ENCODE data around the gene SPAG6. TPM values are rescaled to one million over a fixed set of nuclear protein-coding genes. Genes with fewer than 3 reads are reported as not detected.

The SPAG6 gene
- total RNA-seq, 1 experiment from 2014 or later: not detected

DNA sequence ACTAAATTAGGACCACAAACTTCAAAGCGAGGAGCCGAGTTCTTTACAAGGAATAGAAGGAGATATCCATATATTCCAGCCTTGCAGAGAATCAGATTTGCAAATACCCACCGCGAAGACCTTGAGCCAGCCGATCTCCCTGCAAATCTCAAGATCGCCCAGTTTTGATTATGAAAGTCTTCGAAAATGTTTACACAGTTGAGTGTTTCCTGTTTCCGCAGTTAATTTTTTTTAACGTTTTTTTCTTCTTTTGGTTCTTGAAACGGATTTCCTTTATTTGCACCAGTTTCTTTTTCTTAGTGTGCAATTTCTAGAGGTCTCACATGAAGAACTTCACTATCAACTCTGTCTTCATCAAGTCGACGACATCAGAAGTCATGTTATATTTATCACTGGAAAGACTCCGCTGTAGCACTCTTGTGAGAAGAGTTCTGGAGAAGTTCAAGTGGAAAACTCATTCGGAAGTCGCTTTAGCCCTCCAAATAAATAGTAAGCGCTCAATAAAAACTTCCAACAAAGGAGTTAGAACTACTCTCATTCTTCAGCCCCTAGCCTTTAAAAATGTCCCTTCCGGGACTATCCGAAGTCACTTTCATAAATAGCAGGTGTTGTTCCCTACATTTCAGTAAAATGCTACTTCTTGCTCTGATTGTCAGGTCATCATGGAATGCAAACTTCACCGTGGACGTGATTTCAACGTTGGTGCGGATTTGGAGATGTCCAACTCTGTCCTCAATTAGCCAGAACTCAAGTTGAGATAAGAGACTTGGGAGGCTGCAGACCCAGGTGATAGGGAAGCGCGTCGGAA is 11.9 kb upstream of the SPAG6 start:
- Histone ChIP-seq H3K36me3 (ENCODE audit: low read depth) (peaks cover 9% of the 10 kb centered on the region; the same call in 1 of the 2 replicates), H3K9me3 (ENCODE audit: insufficient read depth, low read depth) (no peaks in the 10 kb centered on the region), H3F3A (ENCODE audit: insufficient read depth, low read depth) (peaks cover 4% of the 10 kb centered on the region; the same call in 1 of the 2 replicates), H3K79me2 (ENCODE audit: low read depth) (no peaks in the 10 kb centered on the region), H3K27me3 (ENCODE audit: insufficient read depth, low read depth) (no peaks in the 10 kb centered on the region), H4K20me1 (ENCODE audit: insufficient read depth) (no peaks in the 10 kb centered on the region), H2AFZ (no peak overlapping the region), H3K4me1 (replicated peaks; ENCODE audit: insufficient read depth) (no peaks in the 10 kb centered on the region), H3K27ac (no peak overlapping the region), H3K9me2 (ENCODE audit: insufficient read depth) (no peaks in the 10 kb centered on the region), H3K4me3 (no peak overlapping the region), H3K4me2 (no peak overlapping the region)
- ChIA-PET POLR2A (ENCODE audit: unreplicated experiment) (no interaction called here), CTCF (no interaction called here)
- TF ChIP-seq EZH2 (IDR thresholded peaks at IDR 0.05; ENCODE audit: low read depth): no peak
- TF ChIP-seq, protein P1, sequence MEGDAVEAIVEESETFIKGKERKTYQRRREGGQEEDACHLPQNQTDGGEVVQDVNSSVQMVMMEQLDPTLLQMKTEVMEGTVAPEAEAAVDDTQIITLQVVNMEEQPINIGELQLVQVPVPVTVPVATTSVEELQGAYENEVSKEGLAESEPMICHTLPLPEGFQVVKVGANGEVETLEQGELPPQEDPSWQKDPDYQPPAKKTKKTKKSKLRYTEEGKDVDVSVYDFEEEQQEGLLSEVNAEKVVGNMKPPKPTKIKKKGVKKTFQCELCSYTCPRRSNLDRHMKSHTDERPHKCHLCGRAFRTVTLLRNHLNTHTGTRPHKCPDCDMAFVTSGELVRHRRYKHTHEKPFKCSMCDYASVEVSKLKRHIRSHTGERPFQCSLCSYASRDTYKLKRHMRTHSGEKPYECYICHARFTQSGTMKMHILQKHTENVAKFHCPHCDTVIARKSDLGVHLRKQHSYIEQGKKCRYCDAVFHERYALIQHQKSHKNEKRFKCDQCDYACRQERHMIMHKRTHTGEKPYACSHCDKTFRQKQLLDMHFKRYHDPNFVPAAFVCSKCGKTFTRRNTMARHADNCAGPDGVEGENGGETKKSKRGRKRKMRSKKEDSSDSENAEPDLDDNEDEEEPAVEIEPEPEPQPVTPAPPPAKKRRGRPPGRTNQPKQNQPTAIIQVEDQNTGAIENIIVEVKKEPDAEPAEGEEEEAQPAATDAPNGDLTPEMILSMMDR (conservative IDR thresholded peaks at IDR 0.05): no peak
- intact Hi-C loops (cut with micrococcal nuclease; ENCODE audit: unreplicated experiment): no loop called here
- DNase-seq: no peak
- BruUV-seq (replicated peaks): no TSS peak

DNA sequence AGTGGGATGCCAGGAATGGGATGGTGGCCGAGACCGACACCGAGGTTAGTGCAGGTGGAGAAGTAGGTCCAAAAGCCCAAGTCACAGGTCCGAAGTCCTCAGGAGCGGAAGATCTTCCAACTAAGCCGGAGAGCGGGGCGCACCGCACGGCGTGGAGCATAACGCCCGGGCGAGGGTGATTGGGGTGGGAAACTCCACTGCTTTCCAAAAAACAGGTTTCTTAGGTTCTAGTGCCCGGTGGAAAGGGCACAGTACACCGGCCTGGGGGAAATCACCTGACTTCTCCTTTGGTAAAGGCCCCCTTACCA is 11.4 kb upstream of the SPAG6 start:
- H3K79me2 ChIP-seq (ENCODE audit: low read depth): no peaks in the 10 kb centered on the region
- intact Hi-C loops (cut with micrococcal nuclease; ENCODE audit: unreplicated experiment): no loop called here
- CTCF ChIA-PET: no interaction called here
- peaks cover 9% of the 10 kb centered on the region; the same call in 1 of the 2 replicates for H3K36me3 ChIP-seq (ENCODE audit: low read depth)
- POLR2A ChIA-PET (ENCODE audit: unreplicated experiment): no interaction called here
- no peaks in the 10 kb centered on the region for H3K4me1 ChIP-seq (replicated peaks; ENCODE audit: insufficient read depth)
- no peaks in the 10 kb centered on the region for H3K9me3 ChIP-seq (ENCODE audit: insufficient read depth, low read depth)
- no peaks in the 10 kb centered on the region for H3K27me3 ChIP-seq (ENCODE audit: insufficient read depth, low read depth)
- H4K20me1 ChIP-seq (ENCODE audit: insufficient read depth): no peaks in the 10 kb centered on the region
- no peak overlapping the region for H3K4me2 ChIP-seq
- H2AFZ ChIP-seq: no peak overlapping the region
- peaks cover 4% of the 10 kb centered on the region; the same call in 1 of the 2 replicates for H3F3A ChIP-seq (ENCODE audit: insufficient read depth, low read depth)
- no peaks in the 10 kb centered on the region for H3K9me2 ChIP-seq (ENCODE audit: insufficient read depth)
- BruUV-seq (replicated peaks): no TSS peak
- no peak overlapping the region for H3K4me3 ChIP-seq
- no peak overlapping the region for H3K27ac ChIP-seq
- TF ChIP-seq EZH2 (IDR thresholded peaks at IDR 0.05; ENCODE audit: low read depth): no peak
- TF ChIP-seq, protein P1 (conservative IDR thresholded peaks at IDR 0.05): no peak
- no peak for DNase-seq

DNA sequence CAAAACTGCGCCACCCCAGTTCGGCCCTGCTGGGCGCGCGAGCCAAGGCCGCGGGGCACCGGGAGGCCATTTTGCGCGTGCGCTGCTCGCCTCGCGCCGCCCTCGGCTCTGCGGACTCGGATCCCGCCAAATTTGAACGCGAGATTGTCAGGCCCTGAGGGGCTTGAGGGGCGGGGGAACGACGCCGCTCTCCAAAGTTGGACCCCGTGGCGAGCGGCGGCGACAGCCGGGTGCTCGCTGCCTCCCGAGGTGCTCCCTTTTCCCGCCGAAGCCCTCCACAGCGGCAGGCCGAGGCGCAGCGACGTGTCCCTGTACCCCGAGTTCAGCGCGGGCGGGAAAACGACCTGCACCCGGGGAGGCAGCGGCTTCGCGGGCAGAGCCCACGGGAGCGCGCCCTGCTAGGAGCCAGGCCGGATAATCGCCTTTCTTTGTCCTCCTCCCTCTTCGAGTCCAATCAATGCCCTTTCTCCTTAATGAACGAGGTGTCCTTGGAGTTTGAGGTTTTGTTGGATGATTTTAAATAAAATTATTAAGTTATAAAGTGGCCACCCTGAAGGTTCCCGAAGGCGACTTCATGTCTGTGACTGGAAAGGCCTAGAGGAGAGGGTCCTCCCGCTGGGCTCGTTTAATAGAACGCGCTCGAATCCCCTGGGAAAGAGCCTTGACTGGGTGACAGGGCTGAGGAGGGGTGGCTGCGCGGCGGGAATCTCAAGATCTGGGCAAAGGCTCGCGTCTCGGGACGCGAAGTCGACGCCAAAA is 10.7 kb upstream of the SPAG6 start:
- TF ChIP-seq, protein P1 (conservative IDR thresholded peaks at IDR 0.05): no peak
- no TSS peak for BruUV-seq (replicated peaks)
- H3F3A ChIP-seq (ENCODE audit: insufficient read depth, low read depth): peaks cover 4% of the 10 kb centered on the region; the same call in 1 of the 2 replicates
- H3K4me2 ChIP-seq: no peak overlapping the region
- H4K20me1 ChIP-seq (ENCODE audit: insufficient read depth): no peaks in the 10 kb centered on the region
- no peaks in the 10 kb centered on the region for H3K9me3 ChIP-seq (ENCODE audit: insufficient read depth, low read depth)
- H3K9me2 ChIP-seq (ENCODE audit: insufficient read depth): no peaks in the 10 kb centered on the region
- DNase-seq: no peak
- peaks cover 4% of the 10 kb centered on the region; the same call in 1 of the 2 replicates for H3K36me3 ChIP-seq (ENCODE audit: low read depth)
- intact Hi-C loops (cut with micrococcal nuclease; ENCODE audit: unreplicated experiment): no loop called here
- H3K27me3 ChIP-seq (ENCODE audit: insufficient read depth, low read depth): no peaks in the 10 kb centered on the region
- no peaks in the 10 kb centered on the region; the same call in 1 of the 2 replicates for H3K4me1 ChIP-seq (replicated peaks; ENCODE audit: insufficient read depth)
- POLR2A ChIA-PET (ENCODE audit: unreplicated experiment): no interaction called here
- no peak overlapping the region for H3K4me3 ChIP-seq
- H3K79me2 ChIP-seq (ENCODE audit: low read depth): no peaks in the 10 kb centered on the region
- no peak overlapping the region for H2AFZ ChIP-seq
- H3K27ac ChIP-seq: no peak overlapping the region
- CTCF ChIA-PET: no interaction called here
